RPMI8226 (cell line): Measurements from ENCODE around the gene SCUBE2.
"Not testable (repeated sequence)": the region's sequence is repeated elsewhere in the genome, so short reads cannot be mapped to it uniquely, and the experiment has no call there.

ENCODE experiments used
- DNase-seq: peaks from one replicate; pipeline ENCODE4 v3.0.0-alpha.2; 2015

The SCUBE2 gene

GRCh38 chr11:9104580-9104979, 13.2 kb upstream of the SCUBE2 start:
- no peak for DNase-seq

GRCh38 chr11:9103542-9104276, 12.3 kb upstream of the SCUBE2 start:
- DNase-seq = no peak

- DNase-seq = no peak
Observed at GRCh38 chr11:9099617-9100016, 8.2 kb upstream of the SCUBE2 start.

GRCh38 chr11:9098455-9098854, 7.1 kb upstream of the SCUBE2 start:
- not testable (repeated sequence) for DNase-seq

GRCh38 chr11:9097186-9097943, 6.0 kb upstream of the SCUBE2 start:
- not testable (repeated sequence) for DNase-seq

- DNase-seq = no peak
Observed at GRCh38 chr11:9096427-9096826, 5.0 kb upstream of the SCUBE2 start.

GRCh38 chr11:9095421-9095820, 4.0 kb upstream of the SCUBE2 start:
- no peak for DNase-seq

GRCh38 chr11:9094420-9094819, 3.0 kb upstream of the SCUBE2 start:
- DNase-seq = no peak

- peak; percentile 12 for DNase-seq
Observed at GRCh38 chr11:9092853-9093778, 1.7 kb upstream of the SCUBE2 start.

- DNase-seq = no peak
Observed at GRCh38 chr11:9092072-9092471, 673 bp upstream of the SCUBE2 start.

GRCh38 chr11:9090488-9091043, 833 bp downstream of the SCUBE2 start:
- DNase-seq = no peak

- DNase-seq = no peak
Observed at GRCh38 chr11:9089636-9090035, 1.8 kb downstream of the SCUBE2 start.

GRCh38 chr11:9089061-9089460, 2.3 kb downstream of the SCUBE2 start:
- DNase-seq = no peak

GRCh38 chr11:9082575-9082974, 8.8 kb downstream of the SCUBE2 start:
- DNase-seq = no peak

- no peak for DNase-seq
Observed at GRCh38 chr11:9081153-9081552, 10.2 kb downstream of the SCUBE2 start.

- DNase-seq = no peak
Observed at GRCh38 chr11:9078113-9079086, 13.0 kb downstream of the SCUBE2 start.

- no peak for DNase-seq
Observed at GRCh38 chr11:9077164-9077563, 14.2 kb downstream of the SCUBE2 start.

GRCh38 chr11:9076661-9077060, 14.7 kb downstream of the SCUBE2 start:
- DNase-seq = no peak

- DNase-seq = no peak
Observed at GRCh38 chr11:9076046-9076445, 15.4 kb downstream of the SCUBE2 start.

GRCh38 chr11:9075556-9075955, 15.8 kb downstream of the SCUBE2 start:
- no peak for DNase-seq

- DNase-seq = no peak
Observed at GRCh38 chr11:9074338-9075029, 16.9 kb downstream of the SCUBE2 start.
